HG03558 (cell line): Measurements from ENCODE around the gene COBL.

Experiments
- ATAC-seq: cut with Tn5 transposase; IDR thresholded peaks from one replicate; pipeline ENCODE4 v1.9.1; 2021; ENCODE audit warnings: moderate number of reproducible peaks; ENCODE audit not compliant: unreplicated experiment; ENCODE audit errors: extremely low read depth

Gene COBL

DNA sequence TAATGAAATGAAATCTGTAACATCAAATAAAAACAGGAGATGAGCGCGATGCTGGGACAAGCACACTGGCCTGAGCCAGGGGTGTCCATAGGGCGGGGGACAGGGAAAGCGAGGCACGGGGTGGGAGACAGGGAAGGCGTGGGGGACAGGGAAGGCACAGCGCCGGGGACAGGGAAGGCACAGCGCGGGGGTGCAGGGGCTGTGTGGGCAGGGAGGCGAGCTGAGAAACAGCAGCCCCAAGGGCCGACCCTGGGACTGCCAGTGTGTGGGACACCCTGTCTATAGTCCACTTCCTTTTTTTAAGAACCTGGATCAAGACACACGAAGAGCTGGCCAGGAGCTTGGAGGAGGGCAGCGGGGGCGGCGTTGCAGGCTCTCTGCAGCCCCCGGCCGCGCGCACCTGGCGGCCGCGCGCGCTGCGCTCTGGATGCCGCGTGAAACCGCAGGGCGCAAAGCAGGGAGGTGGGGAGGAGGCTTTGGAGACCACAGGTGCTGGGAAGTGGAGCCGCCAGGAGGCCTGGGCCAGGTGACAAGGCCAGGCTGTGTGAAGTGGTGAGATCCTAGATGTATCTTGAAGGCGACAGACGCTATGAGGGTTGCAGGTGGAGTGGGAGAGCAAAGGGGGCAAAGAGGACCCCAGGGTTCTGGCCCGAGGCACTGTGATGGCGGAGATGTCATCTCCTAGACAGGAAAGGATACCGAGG is 157.7 kb downstream of the COBL start:
- no peak for ATAC-seq

DNA sequence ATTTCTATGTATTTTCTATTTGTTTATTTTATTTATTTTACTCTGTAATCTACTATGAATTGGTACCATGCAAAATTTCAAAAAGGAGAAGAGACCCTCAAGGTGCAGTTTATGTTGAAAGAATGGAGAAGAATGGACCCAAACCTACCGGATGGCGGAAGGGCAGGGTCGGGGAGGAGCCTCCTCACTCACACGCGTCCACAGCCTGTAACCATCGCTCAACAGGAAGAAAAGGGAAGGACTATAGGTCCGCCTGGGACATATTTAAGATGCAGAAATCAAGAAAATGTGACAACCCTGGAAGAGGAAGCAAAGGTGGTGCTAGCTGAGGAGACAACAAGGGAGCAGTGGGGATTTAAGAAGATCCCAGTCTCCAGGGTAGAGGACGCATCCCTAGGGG is 158.4 kb downstream of the COBL start:
- no peak for ATAC-seq

DNA sequence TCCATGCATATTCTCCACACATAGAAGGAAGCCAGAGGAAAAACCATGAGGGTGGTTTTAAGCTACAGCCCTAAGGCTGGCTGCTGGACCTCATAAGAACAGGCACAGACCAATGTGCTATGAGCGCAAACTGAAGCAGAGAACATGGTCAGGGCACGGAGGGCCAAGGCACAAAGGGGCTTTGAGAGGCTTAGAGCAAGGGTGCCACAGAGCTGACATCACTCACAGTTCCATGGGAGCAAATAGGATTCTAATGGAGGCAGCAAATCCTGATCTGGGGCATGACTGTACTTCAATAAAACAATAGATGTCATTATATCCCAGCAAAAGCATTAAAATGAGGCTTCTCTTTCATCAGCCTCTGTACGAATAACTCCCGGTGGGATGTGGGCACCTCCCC is 162.4 kb downstream of the COBL start:
- no peak for ATAC-seq

DNA sequence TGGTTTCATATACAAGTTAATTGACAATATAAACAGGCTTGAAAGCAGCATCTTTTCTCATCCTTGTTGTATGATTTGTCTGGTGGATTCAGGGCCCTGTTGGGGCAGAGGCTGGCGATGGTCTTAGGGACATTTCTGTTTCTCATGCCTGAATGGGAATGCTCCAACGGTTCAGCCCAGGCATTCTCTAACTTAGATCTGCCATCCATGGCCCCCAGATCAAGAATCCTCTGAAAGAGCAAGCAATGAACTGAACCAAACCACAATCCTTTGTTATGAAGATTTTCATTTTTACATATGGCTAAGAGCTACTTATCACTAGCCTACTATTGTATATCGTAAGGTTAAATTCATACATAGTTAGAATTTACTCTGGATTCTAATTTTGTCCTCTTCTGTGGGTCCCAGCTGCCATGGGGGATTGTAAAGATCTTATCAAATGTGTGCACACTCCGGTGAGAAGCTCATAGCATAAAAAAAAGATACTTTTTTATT is 163.9 kb downstream of the COBL start:
- no peak for ATAC-seq

DNA sequence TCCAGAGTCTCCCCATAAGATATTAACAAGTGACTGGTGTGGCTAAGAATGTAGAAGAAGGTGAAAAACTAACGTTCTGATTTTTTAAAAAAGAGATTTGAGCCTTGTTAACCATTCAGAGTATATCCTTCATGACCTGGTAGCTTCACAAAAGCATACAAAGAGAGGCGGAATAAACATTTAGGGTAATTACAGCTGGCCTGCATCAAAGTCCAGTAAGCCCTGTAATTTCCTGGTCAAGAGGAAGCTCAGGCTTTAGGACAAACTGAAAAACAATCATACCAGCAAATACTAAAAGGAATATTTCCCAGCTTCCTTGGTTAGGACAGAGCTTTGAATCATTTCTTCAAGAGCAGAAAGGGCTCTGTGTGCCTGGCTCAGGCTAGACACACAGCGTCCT is 165.2 kb downstream of the COBL start:
- no peak for ATAC-seq

DNA sequence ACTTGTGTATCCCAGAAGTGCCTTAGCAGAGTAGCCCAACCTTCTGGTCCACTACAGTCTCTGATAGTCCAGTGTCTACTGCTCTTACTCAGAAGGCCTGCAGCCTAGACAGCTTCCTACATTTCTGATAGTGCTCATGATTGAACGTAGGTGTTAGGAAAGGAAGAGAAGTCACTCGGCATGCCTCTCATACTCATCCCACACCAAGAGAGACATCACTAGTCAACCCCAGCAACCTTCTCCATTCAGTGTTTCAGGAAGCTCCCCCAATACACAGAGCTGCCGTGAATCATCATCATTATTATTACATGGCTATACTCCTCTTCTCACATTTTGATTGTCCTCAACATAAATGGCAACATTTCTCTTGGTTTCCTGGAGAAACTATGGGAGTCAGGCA is 166.4 kb downstream of the COBL start:
- ATAC-seq = no peak

DNA sequence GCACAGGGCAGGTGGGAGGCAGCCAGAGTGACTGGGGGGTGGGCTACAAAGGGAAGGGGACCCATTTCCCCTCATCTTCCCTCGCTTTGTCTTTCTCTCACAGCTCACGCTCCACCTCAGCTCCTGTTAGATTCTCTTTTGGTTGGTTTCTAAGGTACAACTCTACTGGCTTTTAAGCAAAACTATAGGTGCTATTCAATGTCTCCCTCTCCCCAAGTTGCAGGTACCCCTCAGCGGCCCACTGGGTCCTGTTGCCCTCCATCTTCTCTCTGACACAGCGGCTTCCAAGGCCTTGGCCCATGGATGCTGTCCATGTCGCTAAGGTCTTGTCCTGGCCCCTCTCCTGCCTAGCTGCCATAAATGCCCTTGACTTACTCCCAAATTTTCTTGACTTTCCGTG is 168.4 kb downstream of the COBL start:
- ATAC-seq = no peak

DNA sequence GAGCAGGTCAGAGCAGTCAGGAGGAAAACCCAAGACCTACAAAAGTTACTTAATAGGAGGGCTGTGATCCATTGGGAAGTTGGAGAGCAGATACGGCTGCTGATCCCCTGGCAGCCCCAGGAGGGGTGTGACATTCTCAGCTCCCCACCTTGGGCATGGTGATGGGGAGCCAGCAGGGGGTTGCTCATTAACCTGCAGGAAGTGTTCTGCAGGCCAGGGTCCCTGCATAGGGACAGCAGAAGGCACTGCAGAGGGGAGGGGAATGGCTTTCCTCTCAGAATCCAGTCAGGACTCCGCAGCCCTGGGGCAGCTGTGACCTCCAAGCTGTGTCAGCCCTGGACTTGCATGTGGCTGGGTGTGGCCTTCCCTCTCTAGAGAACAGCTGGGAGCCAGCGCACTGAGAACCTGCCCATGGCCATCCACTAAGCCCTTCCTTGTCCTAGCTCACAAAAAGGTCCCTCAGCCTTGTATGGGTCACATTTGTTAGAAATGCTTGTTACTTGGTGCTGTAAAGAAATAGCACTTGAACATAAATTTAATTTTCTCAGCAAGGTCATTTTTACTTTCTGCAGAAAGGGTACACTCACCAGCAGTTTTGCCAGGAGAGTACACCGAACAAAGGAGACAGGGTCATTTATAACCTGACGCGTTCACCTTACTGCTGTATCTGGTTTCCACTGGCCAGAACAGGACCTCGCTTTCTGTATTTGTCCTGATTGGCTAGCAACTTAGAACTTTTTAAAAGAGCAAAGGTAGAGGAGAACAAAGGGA is 169.6 kb downstream of the COBL start:
- ATAC-seq = no peak

DNA sequence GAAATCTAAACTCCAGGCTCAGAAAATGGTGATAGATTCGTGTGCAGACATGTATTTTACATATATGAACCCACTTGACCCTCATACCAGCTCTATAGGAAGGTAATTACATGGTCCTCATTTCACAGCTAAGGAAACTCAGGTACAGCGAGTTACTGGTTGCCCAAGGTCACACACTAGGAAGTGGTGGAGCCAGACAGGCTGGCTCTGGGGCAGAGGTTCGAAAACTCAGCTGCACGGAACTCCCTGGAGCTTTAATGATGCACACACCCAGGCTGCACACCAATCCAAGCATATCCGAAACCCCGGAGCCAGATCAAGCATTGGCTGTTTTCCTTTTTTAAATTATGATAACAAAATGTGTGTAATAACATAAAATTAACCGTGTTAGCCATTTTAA is 172.4 kb downstream of the COBL start:
- no peak for ATAC-seq

DNA sequence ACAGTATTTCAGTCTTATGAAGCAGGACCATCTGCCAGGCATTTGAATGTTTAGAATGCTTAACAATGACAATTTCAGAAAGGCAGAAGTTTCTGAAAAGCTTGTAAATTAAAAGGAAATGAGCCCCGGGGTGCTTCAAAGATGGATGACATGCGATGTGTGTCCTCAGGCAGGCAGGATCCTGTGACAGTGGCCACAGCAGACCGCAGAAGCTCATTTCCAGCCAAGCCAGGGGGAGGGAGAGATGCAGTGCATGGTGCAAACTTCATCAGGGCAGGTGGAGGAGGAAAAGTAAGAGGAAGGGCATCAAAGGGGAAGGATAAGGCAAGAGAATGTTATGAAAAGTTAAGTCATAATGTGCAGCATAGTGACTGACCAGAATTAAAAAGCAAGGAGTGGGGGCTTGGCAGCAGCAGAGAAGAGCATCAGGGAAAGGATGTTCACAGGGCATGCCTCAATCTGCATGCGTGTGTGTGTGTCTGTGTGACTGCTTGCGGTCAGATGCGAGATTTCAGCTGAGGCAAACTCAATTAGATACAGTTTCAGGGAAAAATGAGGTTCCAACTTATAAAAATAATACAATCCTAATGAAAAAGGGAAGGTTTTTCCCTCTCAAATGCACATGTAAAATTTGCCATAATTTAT is 173.7 kb downstream of the COBL start:
- no peak for ATAC-seq

DNA sequence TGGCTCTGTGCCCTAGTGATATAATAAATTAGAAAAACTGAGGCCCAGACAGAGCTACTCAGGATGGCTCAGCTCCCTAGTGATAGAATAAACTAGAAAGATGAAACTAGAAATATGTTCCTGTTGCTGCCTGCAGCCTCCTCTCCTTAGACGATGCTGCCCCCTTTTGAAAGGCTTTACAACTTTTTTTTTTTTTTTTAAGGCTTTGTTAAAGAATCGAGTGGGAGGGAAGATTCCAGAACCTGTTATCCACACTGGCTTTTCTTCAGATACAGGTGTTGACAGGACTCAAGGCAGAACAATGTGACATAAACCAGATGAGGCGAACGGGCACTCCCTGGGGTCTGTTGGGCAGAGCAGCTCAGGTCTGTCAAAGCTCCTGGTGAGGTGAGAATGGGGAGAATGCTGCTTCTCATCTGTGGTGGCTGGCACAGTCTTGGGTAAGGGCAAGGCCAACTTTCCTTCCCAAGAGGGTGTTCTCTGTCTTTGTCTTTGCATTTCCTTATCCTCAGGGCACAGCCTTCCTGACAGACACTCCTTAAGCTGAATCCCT is 175.1 kb downstream of the COBL start:
- ATAC-seq = no peak

DNA sequence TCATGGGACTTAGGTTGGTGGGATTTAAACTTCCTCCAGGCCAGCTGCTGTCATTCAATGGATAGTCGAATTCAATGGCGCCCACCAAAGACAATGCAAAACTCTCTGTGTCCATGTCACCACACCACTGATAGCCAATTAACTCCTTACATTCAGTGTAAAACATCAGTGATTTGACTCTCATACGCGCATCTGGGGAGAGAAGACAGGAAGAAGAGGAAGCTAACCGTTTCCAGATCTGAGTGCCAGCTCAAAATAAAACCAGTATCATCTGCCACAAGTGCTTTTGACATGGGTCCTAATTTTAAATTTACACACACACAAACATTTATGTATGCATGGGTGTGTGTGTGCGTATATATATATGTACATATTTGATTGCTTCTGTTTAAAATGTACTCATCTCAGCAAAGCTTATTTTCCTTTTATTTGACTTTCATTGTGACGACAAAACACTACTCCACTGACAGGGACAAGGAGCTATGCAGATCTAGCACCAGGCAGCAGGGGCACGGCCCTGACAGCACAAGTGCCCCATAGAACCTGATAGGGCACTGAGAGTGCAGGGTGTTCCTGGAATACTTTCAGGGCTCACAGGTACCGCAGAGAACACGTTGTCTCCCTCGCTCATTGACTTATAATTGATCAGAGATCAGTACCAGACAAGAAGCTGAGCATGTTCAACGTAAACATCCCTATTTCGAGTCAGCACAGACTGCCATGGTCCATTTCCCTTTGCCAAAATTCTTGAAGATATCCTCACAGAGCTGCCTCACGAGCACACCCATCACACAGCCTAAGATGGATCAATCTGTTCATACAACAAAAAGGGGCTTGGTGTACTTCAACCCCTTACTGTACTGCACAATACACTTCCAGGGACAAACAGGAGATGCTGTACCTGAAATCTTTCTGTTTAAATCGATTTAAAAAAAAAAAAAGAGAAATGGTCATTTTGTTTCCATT is 176.1 kb downstream of the COBL start:
- ATAC-seq = no peak

DNA sequence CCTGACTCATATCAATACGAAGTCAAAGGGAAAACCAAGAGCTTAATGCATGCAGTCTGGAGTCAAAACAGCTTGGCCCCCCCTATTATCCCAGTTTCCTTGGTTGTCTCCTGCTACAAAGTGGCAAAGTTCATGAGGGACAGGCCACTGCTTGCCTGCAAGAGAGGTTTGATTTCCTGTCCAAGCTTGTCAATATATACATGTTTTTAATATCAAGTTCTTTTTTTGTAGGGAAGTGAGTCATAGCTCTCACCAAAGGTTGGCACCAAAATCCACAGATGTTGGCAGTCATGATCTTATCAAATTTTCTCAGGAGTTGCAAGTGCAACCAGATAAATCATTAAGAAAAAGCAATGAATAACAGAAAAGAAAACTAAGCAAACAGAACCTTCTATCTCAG is 176.8 kb downstream of the COBL start:
- no peak for ATAC-seq

DNA sequence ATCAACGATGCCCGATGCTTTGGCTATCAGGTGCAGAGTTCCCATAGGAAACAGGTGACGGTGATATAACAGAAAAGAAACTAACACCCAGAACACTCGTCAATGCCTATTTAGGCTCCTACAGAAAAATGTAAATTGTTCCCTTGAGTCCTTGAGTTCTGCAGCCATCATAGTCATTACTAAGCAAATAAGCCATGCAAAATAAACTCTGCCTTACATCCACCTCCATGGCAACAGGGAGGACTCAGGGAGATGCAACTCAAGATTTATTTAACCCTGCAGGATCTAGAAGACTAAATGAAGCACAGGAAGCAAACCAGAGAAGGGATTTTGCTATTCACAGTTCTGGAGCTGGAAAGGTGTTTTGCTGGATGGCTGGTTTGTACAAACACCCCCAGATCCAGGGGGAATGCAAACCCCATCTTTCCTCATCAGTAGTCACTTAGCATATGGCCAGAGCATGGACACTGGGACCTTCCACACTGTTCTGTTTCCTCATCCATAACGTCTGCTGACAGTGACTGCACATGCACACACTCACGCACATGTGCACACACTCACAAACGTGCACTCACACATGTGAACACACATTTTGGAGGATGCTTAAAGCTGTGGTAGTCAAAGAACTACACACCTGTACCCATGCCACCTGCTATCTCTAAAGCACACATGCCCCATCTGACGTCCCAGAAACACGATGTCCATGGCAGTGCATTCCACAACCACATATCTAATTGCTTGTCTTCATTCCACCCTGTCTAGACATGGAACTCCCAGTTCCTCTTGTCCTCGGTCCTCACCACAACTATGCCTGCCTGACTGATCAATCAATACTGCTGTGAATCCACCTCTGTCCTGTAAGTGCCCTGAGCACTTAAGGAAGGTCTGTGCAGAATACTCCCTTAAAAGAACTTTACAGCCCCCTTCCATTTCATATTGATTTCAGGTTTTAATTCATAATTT is 178.2 kb downstream of the COBL start:
- no peak for ATAC-seq

DNA sequence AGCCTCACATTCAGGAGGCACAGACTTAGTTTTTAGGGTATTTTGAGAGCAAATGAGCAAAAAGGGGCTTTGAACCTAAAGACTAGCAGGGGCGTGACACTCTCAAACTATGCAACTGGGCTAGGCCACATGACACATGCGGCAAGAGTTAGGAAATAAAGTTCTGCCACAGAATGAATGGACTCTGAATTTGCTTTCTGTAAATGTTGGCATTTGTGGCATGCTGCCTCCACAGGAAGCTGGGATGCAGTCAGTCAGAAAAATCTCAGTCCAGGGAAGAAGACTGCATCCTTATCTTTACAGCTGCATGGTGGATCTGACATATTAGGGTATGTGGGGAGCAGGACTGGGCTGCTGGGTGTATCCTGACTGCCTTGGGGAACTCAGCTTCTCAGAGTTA is 181.0 kb downstream of the COBL start:
- no peak for ATAC-seq

DNA sequence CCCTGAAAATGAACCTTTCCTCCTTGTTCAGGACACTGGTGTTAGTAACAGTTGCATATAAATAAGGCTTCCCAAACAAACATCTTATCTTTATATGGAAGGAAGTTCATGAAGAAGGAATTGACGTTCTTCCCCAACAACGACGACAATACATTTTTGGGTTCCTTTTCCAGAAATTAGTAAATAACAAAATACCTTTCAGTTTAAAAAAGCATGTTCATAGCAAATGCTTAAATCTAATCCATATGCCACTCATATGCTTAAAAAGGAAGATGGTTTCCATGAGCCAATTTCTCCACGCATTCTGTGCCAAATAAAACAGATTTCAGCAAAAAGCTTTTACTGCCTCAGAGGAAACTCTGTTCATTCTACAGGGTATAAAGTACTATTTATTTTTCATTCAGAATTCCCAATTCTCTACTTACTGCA is 182.6 kb downstream of the COBL start:
- no peak for ATAC-seq

DNA sequence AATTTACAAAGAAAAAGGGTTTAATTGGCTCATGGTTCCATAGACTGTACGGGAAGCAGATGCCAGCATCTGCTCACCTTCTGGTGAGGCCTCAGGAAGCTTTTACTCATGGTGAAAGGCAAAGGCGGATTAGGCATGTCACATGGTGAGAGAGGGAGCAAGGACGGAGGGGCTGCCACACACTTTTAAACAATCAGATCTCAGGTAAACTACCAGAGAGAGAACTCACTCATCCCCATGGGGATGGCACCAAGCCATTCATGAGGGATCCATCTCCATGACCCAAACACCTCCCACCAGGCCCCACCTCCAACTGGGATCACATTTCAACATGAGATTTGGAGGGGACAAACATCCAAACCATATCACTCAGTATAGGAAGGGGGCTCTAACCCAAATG is 183.9 kb downstream of the COBL start:
- no peak for ATAC-seq

DNA sequence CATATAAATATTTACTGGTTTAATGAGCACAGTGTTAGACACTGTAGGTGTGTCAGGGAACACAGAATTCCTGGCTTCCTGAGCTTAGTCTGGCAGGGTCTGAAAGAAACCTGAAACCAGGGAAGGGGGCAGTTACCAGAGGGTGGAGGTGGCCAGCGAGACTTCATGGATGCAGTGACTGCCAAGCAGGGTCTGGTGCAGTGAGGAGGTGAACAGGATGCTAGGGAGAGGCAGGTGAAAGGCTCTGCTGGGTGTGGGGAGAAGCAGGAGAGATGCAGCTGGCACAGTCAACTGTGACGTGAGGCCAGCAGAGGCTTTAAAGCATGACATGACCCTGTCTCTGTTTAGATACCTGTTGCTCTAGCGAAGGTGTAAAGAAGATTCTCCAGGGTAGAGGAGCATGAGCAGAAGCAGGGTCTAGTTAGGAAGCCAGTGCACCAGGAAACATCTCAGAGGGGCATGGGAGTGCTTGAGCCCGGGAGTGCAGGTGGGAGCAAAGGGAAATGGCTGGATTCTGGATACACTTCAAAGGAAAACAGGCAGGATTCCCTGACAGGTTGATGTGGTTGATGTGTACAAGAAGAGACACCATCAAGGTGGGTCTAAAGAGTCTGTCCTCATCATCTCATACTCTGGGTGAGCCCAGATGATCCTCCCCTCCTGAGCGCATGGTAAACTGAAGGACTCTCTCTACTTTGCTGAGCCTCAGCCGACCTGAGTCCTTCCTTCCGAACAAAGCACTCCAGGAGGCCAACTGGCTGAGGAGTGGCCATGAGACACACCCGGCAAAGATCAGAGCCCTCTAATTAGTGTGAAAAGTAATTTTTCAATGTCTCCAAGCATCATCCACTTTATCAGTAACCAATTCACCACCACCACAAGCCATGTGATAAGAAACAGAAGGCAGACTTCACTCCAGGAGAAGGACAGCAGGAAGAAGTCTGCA is 186.8 kb downstream of the COBL start:
- ATAC-seq = no peak
